Measurements from ENCODE around the gene TRIM67. TPM values are rescaled to one million over a fixed set of nuclear protein-coding genes. Genes with fewer than 3 reads are reported as not detected.

The TRIM67 gene
- total RNA-seq, 1 experiment from 2014 or later = 0.07 TPM

GRCh38 chr1:231182317-231182716 lies 20.5 kb downstream of the TRIM67 start:
- no peak for DNase-seq (ENCODE audit: extremely low read depth, low read depth)

GRCh38 chr1:231183639-231184590 lies 22.1 kb downstream of the TRIM67 start:
- DNase-seq (ENCODE audit: extremely low read depth, low read depth) = no peak

DNA sequence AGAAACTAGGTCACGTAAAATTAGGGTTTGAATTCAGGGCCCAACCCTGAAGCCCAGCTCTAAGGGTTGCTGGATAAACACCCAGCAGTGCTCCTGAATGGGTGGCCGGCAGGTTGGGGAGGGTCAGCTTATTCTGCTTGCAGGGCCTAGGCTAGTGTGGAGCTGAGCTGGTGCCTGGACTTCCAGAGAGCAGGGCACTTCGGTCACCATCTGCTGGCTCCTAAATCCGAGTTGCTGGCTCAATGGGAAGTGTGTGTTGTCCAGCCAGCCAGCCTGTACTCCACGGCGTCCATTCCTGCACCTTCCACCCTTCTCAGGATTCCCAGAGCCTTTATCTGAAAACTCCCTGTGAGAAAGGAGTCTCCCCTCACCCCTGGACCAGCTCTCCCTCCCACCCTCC lies 23.0 kb downstream of the TRIM67 start:
- no peak for DNase-seq (ENCODE audit: extremely low read depth, low read depth)

DNA sequence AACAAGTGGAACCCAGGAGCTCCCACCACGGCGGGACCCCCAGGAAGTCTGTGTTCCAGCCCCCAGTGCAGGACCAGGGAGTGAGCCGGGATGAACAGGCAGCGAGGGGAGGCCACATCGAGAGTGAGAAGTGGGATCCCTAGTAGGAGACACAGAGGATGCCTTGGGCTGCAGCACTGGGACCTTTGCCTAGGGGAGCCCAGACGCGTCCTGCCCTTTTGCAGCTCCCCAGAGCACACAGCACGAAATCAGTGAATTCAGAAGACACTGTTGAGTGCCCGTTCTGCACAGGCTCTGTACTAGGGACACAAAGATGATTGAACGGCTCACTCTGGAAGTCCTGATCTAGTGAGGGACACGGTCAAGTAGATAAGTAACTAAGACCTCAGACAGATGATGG lies 23.5 kb downstream of the TRIM67 start:
- DNase-seq (ENCODE audit: extremely low read depth, low read depth) = no peak

DNA sequence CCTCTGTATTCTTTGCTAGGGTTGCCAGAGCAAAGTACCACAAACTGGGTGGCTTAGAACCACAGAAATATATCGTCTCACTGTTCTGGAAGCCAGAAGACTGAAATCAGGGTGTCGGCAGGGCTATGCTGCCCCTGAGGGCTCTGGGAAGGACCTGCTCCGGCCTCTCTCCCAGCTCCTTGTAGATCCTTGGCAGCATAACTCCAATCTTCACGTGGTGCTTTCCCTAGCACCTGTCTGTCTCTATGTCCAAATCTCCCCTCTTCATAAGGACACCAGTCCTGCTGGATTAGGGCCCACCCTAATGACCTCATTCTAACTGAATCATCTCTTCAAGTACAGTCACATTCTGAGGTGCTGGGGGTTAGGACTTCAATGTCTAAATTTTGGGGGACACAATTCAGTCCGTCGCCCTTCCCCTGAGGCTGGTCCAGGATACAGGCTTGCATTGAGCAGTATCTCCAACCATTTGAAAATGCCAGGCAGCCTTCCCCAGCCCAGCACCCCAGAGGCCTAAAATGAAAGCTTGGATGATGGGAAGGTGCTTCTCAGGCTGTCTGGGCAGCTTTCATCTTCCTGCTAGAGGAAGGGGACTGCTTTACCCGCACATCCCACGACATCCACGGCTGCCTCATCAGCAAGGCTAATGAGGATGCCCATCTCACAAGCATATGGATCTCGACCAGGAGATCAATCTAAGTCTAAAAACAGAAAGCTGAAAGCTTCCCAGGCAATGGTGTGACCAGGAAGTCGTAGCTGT lies 24.7 kb downstream of the TRIM67 start:
- no peak for DNase-seq (ENCODE audit: extremely low read depth, low read depth)

GRCh38 chr1:231187571-231187970 lies 25.7 kb downstream of the TRIM67 start:
- no peak for DNase-seq (ENCODE audit: extremely low read depth, low read depth)

- DNase-seq (ENCODE audit: extremely low read depth, low read depth) = no peak
Measured at GRCh38 chr1:231188072-231188471, 26.2 kb downstream of the TRIM67 start.

GRCh38 chr1:231188768-231189167 lies 26.9 kb downstream of the TRIM67 start:
- no peak for DNase-seq (ENCODE audit: extremely low read depth, low read depth)

DNA sequence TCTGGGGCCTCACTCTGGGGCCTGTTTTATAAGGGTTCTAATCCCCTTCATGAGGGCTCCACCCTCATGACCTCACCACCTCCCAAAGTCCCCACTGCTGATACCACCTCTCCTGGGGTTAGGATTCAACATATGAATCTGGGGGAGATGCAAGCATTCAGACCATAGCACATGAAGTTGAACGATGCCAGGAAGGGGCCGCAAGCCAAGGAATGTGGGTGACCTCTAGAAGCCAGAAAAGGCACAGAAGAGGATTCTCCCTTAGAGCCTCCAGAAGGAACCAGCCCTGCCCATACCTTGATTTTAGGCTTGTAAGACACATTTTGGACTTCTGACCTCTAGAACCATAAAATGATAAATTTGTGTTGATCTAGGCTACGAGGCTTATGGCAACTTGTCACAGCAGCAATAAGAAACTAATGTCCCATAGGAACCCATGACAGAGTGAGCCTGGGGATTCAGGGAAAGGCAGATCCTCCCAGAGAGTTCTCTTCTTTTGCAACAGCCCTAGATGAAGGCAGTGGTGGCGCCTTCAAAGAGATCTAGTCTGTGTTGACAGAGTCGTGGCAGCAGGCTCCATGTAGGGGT lies 27.9 kb downstream of the TRIM67 start:
- DNase-seq (ENCODE audit: extremely low read depth, low read depth) = no peak

GRCh38 chr1:231190456-231190855 lies 28.6 kb downstream of the TRIM67 start:
- no peak for DNase-seq (ENCODE audit: extremely low read depth, low read depth)

DNA sequence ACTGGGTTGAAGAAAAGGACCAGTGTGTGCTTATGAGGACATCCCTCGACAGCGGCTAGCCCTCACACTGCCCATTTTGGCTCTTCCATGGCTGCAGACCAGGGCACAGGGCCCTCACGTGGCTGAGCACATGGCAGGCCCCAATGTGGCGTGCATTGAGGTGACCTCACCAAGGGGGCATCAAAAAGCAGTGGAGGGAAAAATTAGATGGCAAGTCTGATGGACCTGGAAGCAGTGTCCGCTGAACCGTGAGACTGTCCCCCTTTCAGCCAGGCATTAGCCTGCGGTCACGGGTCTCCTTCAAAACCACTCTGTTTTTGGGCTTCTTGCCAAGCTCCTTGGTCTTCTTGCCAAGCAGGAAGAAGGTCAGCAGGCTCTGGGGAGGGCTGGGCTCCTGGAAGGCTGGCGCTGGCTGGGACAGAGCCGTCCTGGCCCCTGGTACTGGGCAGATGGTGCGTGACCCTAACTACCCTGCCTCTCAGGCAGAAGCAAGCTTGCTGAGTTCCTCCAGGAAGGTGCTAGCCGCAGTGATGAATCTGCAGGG lies 30.8 kb downstream of the TRIM67 start:
- DNase-seq (ENCODE audit: extremely low read depth, low read depth) = no peak

GRCh38 chr1:231193710-231194340 lies 32.0 kb downstream of the TRIM67 start:
- no peak for DNase-seq (ENCODE audit: extremely low read depth, low read depth)

DNA sequence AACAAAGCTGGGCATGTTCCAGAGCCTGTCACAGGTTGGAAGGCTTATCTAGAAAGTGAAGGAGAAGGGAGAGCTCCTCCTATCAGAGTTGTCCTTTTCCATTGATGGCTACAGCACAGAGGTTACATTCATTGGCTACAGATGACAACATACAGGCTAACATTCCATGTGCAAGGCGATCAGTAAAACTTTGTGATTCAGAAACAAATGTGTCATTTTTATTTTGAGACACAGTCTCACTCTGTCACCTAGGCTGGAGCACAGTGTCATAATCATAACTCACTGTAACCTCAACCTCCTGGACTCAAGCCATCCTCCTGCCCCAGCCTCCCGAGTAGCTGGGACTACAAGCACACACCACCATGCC lies 32.6 kb downstream of the TRIM67 start:
- DNase-seq (ENCODE audit: extremely low read depth, low read depth) = no peak

DNA sequence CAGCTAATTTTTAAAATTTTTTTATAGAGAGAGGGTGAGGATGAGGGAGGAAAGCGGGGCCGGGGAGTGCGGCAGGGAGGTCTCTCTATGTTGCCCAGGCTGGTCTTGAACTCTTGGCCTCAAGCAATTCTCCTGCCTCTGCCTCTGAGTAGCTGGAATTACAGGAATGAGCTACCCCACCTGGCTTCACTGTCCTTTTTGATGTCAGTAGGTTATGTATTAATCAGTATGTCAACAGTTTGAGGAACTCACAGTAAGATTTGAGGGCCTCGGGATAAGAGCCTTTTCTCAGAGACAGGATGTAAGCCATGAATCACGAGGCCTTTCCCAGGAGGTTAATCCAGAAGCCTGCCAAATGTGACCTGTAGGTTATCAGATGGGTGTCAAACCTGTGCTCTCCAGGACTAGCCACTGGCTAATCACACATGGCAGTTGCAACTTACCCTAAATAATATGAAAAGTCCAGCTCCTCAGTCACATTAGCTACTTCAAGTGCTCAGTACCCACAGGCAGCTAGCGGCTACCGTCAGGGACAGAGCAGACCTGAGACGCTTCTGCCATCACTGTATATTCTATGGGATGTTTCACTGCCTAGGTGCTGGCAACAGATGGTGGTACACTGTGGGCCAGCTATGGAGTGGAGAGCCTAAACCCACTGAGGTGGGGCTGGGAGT lies 33.1 kb downstream of the TRIM67 start:
- DNase-seq (ENCODE audit: extremely low read depth, low read depth) = no peak

- DNase-seq (ENCODE audit: extremely low read depth, low read depth) = no peak
Measured at GRCh38 chr1:231196307-231196706, 34.4 kb downstream of the TRIM67 start.

DNA sequence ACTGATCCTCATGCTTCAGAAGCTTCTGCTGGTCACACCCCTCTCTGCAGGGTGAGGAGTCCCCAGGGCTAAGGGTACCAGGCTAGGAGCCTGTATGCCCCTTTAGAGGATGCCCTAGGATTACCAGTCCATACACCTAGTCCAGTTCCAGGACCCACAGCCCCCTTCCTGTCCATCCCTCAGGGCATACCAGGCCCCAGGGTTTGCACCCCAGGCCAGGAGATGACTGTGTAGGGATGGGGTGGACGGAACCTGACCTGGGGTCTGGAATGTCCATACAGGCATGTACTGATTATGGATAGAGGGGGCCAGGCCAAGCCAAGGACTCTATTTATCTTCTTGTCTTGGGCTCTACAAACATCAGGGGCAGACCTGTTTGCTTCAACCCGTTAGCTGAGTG lies 34.9 kb downstream of the TRIM67 start:
- no peak for DNase-seq (ENCODE audit: extremely low read depth, low read depth)

GRCh38 chr1:231199868-231200267 lies 38.0 kb downstream of the TRIM67 start:
- DNase-seq (ENCODE audit: extremely low read depth, low read depth) = no peak

DNA sequence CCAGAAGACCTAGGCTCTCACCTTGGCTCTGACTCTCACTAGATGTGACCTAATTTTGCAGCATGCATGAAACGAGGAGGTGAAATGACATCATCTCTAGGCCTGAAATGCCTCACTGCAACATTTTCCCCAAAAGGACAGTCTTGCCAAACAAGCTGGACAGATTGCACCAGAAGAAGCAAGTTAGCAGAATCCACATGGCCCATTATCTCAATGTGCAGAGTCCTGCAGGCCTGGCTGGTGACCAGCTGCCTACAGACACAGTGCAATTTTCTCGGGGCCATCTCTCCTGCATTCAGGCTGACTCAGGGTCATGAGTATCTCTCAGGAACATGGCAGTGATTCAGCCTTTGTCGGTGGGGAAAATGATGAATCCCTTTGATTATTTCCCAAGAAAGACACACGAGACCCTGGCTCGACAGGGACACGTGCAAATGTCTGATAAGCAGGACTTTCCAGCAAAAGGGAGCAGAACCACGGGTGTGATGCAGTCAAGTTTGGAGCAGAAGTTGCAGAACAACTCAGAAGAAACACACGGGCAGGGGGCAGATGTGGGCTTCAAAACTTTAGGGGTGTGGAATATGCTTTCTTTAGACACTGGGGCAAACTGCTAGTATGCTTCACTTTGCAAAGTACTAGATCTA lies 38.7 kb downstream of the TRIM67 start:
- DNase-seq (ENCODE audit: extremely low read depth, low read depth) = no peak

DNA sequence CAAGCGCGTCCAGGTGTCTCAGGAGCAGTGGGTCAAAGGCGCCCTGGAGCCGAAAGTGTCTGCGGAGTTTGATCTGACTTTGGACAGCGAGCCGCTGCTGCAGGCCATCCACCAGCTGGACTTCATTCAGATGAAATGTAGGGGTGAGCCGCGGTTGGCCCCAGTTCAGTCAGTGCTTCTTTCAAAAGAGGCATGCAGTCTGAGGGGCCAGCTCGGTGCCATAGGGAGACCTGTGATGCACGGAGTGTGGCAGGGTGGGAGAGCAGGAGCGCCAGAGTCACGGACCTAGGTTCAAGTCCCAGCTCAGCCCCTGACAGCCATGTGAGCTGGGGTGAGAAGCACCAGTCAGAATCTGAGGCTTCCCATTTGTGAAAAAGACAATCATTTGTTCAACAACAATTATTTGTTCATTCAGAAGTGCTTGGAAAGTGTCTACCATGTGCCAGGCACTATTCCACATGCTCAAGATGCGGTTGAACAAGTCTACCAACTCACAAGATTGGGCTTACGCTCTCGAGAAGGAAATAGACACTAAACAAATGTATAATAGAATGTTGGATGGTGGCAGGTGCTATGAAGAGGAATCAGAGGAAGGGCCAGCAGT lies 39.6 kb downstream of the TRIM67 start:
- no peak for DNase-seq (ENCODE audit: extremely low read depth, low read depth)

All from NCI-H460 (cell line).